Measurements from ENCODE around the gene KCNK5.

DNA sequence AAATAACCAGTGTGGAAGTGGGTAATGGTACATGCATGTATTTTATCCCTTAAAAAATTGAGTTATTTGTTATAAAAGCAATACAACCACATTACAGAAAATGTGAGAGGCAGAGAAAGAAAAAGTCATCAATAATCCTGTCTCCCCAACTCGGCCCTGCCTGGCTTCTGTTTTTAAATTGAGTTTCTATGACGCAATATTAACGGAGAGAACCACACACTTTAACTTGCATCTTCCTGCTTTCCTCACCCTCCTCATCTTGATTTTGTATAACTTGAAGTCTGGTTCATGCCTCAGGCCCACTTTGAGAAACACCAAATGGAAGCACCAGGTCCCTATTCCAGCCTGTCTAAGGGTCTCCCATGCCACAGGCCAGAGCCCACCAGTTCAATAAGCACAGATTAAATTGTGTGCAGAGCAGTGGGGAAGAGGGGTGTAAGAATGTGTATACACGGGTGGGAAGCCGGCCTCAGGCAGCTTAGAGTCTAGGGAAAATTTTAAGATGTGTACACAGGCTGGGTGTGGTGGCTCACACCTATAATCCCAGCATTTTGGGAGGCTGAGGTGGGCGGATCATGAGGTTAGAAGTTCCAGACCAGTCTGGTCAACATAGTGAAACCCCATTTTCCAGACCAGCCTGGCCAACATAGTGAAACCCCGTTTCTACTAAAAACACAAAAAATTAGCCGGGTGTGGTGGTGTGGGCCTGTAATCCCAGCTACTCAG is 15.9 kb downstream of the KCNK5 start:
- TF ChIP-seq EZH2 (IDR thresholded peaks at IDR 0.05; ENCODE audit: borderline replicate concordance, insufficient read depth, low read length, poor library complexity, severe bottlenecking) (no peak), POLR2AphosphoS5 (IDR thresholded peaks at IDR 0.05) (no peak), TAF1 (IDR thresholded peaks at IDR 0.05; ENCODE audit: low read depth) (no peak), SMC3 (conservative IDR thresholded peaks at IDR 0.05; ENCODE audit: poor library complexity) (no peak), MXI1 (conservative IDR thresholded peaks at IDR 0.05; ENCODE audit: poor library complexity, severe bottlenecking) (no peak), EP300 (conservative IDR thresholded peaks at IDR 0.05; ENCODE audit: poor library complexity, severe bottlenecking) (no peak), RAD21 (conservative IDR thresholded peaks at IDR 0.05) (no peak)
- TF ChIP-seq, protein P1, sequence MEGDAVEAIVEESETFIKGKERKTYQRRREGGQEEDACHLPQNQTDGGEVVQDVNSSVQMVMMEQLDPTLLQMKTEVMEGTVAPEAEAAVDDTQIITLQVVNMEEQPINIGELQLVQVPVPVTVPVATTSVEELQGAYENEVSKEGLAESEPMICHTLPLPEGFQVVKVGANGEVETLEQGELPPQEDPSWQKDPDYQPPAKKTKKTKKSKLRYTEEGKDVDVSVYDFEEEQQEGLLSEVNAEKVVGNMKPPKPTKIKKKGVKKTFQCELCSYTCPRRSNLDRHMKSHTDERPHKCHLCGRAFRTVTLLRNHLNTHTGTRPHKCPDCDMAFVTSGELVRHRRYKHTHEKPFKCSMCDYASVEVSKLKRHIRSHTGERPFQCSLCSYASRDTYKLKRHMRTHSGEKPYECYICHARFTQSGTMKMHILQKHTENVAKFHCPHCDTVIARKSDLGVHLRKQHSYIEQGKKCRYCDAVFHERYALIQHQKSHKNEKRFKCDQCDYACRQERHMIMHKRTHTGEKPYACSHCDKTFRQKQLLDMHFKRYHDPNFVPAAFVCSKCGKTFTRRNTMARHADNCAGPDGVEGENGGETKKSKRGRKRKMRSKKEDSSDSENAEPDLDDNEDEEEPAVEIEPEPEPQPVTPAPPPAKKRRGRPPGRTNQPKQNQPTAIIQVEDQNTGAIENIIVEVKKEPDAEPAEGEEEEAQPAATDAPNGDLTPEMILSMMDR (IDR thresholded peaks at IDR 0.05; ENCODE audit: poor library complexity, severe bottlenecking), result no peak
- TF ChIP-seq, protein P2, sequence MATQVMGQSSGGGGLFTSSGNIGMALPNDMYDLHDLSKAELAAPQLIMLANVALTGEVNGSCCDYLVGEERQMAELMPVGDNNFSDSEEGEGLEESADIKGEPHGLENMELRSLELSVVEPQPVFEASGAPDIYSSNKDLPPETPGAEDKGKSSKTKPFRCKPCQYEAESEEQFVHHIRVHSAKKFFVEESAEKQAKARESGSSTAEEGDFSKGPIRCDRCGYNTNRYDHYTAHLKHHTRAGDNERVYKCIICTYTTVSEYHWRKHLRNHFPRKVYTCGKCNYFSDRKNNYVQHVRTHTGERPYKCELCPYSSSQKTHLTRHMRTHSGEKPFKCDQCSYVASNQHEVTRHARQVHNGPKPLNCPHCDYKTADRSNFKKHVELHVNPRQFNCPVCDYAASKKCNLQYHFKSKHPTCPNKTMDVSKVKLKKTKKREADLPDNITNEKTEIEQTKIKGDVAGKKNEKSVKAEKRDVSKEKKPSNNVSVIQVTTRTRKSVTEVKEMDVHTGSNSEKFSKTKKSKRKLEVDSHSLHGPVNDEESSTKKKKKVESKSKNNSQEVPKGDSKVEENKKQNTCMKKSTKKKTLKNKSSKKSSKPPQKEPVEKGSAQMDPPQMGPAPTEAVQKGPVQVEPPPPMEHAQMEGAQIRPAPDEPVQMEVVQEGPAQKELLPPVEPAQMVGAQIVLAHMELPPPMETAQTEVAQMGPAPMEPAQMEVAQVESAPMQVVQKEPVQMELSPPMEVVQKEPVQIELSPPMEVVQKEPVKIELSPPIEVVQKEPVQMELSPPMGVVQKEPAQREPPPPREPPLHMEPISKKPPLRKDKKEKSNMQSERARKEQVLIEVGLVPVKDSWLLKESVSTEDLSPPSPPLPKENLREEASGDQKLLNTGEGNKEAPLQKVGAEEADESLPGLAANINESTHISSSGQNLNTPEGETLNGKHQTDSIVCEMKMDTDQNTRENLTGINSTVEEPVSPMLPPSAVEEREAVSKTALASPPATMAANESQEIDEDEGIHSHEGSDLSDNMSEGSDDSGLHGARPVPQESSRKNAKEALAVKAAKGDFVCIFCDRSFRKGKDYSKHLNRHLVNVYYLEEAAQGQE (IDR thresholded peaks at IDR 0.05; ENCODE audit: borderline replicate concordance), result no peak

Data from neural cell (in vitro differentiated cells).